ENCODE measurements around the gene ASXL2. TPM values are rescaled to one million over a fixed set of nuclear protein-coding genes. Genes with fewer than 3 reads are reported as not detected.

ASXL2 gene
- total RNA-seq, 2 donors from 2014 or later = 6.6 to 8.3 TPM

DNA sequence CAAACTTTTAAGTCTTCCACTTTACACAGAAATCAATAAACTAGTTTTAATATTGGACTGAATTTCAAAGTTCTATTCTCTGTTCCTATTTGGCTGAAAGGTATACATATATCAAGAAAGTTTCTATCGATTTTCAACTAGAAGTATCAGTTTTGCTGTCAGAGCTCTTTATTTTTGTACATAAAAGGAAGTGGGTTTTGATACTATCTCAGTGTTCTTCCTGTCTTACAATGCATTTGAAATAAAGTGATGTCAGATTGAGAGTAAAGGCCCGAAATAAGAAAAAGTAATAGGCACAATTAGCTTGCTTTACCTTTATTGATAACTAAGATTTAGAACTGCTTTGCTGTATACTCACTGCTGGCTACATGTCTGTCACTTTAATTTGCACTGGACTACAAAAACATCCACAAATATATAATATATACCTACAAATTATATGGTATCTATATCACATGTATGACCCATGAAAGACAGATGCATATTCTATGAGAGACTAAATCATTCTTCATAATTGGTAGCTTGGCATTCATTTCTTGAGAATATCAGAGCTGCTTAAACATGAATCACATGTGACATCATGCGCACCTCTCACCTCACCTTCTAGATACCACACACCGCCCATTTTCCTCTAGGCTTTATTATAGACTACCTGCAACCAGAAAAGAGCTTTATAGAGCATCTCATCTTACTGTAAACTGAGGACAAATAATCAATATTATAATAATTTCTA, 83.6 kb downstream of the ASXL2 start:
- no peaks in the 10 kb centered on the region for H3K9me3 ChIP-seq
- no peaks in the 10 kb centered on the region for H3K36me3 ChIP-seq (replicated peaks in 1 of 2; ENCODE audit: insufficient read depth in 1 of 2, low read depth in 2 of 2)
- no peak overlapping the region for H3K27ac ChIP-seq
- ATAC-seq (no peak), DNase-seq (no peak)
- TF ChIP-seq, protein P1, sequence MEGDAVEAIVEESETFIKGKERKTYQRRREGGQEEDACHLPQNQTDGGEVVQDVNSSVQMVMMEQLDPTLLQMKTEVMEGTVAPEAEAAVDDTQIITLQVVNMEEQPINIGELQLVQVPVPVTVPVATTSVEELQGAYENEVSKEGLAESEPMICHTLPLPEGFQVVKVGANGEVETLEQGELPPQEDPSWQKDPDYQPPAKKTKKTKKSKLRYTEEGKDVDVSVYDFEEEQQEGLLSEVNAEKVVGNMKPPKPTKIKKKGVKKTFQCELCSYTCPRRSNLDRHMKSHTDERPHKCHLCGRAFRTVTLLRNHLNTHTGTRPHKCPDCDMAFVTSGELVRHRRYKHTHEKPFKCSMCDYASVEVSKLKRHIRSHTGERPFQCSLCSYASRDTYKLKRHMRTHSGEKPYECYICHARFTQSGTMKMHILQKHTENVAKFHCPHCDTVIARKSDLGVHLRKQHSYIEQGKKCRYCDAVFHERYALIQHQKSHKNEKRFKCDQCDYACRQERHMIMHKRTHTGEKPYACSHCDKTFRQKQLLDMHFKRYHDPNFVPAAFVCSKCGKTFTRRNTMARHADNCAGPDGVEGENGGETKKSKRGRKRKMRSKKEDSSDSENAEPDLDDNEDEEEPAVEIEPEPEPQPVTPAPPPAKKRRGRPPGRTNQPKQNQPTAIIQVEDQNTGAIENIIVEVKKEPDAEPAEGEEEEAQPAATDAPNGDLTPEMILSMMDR (IDR thresholded peaks at IDR 0.05) = no peak
- no peak for TF ChIP-seq POLR2A (IDR thresholded peaks at IDR 0.05)
- H3K4me3 ChIP-seq = no peak overlapping the region
- WGBS, 2 donors = 60 to 77% methylated on average over 4 of the region's 4 CpGs
- peaks cover 9% of the 10 kb centered on the region for H3K4me1 ChIP-seq
- H3K27me3 ChIP-seq = no peaks in the 10 kb centered on the region
- intact Hi-C loops (cut with DNase I) = no loop called here

- ATAC-seq (no peak), DNase-seq (no peak)
- H3K36me3 ChIP-seq (replicated peaks in 1 of 2; ENCODE audit: insufficient read depth in 1 of 2, low read depth in 2 of 2) = no peaks in the 10 kb centered on the region
- intact Hi-C loops (cut with DNase I) = no loop called here
- H3K9me3 ChIP-seq = no peaks in the 10 kb centered on the region
- 87 to 96% methylated on average over 5 of the region's 5 CpGs for WGBS, 2 donors
- TF ChIP-seq, protein P1 (IDR thresholded peaks at IDR 0.05) = no peak
- no peak for TF ChIP-seq POLR2A (IDR thresholded peaks at IDR 0.05)
- H3K4me1 ChIP-seq = no peaks in the 10 kb centered on the region
- no peak overlapping the region for H3K27ac ChIP-seq
- H3K4me3 ChIP-seq = no peak overlapping the region
- no peaks in the 10 kb centered on the region for H3K27me3 ChIP-seq
These were observed 88.1 kb downstream of the ASXL2 start for GRCh38 chr2:25790074-25790790.

- H3K9me3 ChIP-seq = no peaks in the 10 kb centered on the region
- 84 to 87% methylated on average over 3 of the region's 3 CpGs for WGBS, 2 donors
- no peak overlapping the region for H3K27ac ChIP-seq
- ATAC-seq (no peak), DNase-seq (no peak)
- H3K4me3 ChIP-seq = no peak overlapping the region
- H3K27me3 ChIP-seq = no peaks in the 10 kb centered on the region
- H3K4me1 ChIP-seq = no peaks in the 10 kb centered on the region
- no peaks in the 10 kb centered on the region for H3K36me3 ChIP-seq (replicated peaks in 1 of 2; ENCODE audit: insufficient read depth in 1 of 2, low read depth in 2 of 2)
- intact Hi-C loops (cut with DNase I) = no loop called here
- TF ChIP-seq POLR2A (IDR thresholded peaks at IDR 0.05) = no peak
- TF ChIP-seq, protein P1 (IDR thresholded peaks at IDR 0.05) = no peak
These were observed 89.8 kb downstream of the ASXL2 start for GRCh38 chr2:25788457-25788856.

- Histone ChIP-seq H3K9me3 (no peaks in the 10 kb centered on the region), H3K27me3 (no peaks in the 10 kb centered on the region), H3K4me3 (no peak overlapping the region), H3K27ac (no peak overlapping the region), H3K36me3 (replicated peaks in 1 of 2; ENCODE audit: insufficient read depth in 1 of 2, low read depth in 2 of 2) (no peaks in the 10 kb centered on the region), H3K4me1 (no peaks in the 10 kb centered on the region)
- DNase-seq (no peak), ATAC-seq (no peak)
- 61 to 73% methylated on average over 2 of the region's 2 CpGs for WGBS, 2 donors
- intact Hi-C loops (cut with DNase I) = no loop called here
- TF ChIP-seq POLR2A (IDR thresholded peaks at IDR 0.05) = no peak
- TF ChIP-seq, protein P1 (IDR thresholded peaks at IDR 0.05) = no peak
These were observed 91.3 kb downstream of the ASXL2 start for GRCh38 chr2:25787020-25787419.

Measured in body of pancreas (tissue), 4 donors.